Bronchial epithelial cell (primary cell): Measurements from ENCODE around the gene MYRIP. TPM values are rescaled to one million over a fixed set of nuclear protein-coding genes. Genes with fewer than 3 reads are reported as not detected.

Source experiments
- DNase-seq: peaks from one replicate; pipeline ENCODE4 v3.0.0-alpha.2; 2010; ENCODE audit warnings: low read depth
- FAIRE-seq: peaks from 2 replicates; lab custom pipeline; 2011; peaks lifted over from hg19 to GRCh38; lab: Jason Lieb, UNC
- H3K27me3 ChIP-seq: 2 replicates; pipeline ENCODE4 v1.5.1; 2011; ENCODE audit warnings: low read length; ENCODE audit not compliant: control insufficient read depth, insufficient read depth
- H3K36me3 ChIP-seq: 2 replicates; pipeline ENCODE4 v1.5.1; 2011; ENCODE audit warnings: low read length; ENCODE audit not compliant: control insufficient read depth, insufficient read depth
- H3K4me3 ChIP-seq: 2 replicates; pipeline ENCODE4 v1.5.1; 2011; ENCODE audit warnings: mild to moderate bottlenecking, low read depth, low read length, control low read depth
- CTCF ChIP-seq: IDR thresholded peaks from 2 replicates; pipeline ENCODE4 v1.5.1; 2011; ENCODE audit warnings: mild to moderate bottlenecking, moderate library complexity, low read length, control low read depth, inconsistent platforms; ENCODE audit not compliant: insufficient read depth, severe bottlenecking
- total RNA-seq: library from RNA; depleted of rRNA; stranded (reverse); fragments of >200 nt; gene quantifications from 2 replicates; pipeline ENCODE4 v1.2.1, GENCODE V29; 2014

MYRIP gene
- total RNA-seq, 1 donor from 2014 or later: not detected

- peak; percentile 30 for DNase-seq
- H3K36me3 ChIP-seq: no peaks in the 10 kb centered on the region
- no peak for FAIRE-seq
- no peak overlapping the region for H3K4me3 ChIP-seq
- TF ChIP-seq CTCF: no peak
- no peaks in the 10 kb centered on the region for H3K27me3 ChIP-seq
Measured at GRCh38 chr3:39910826-39911464, 101.5 kb downstream of the MYRIP start.

GRCh38 chr3:39911465-39912309, 102.3 kb downstream of the MYRIP start:
- no peak for FAIRE-seq
- peak; percentile 33 for DNase-seq
- no peaks in the 10 kb centered on the region for H3K36me3 ChIP-seq
- no peaks in the 10 kb centered on the region for H3K27me3 ChIP-seq
- no peak overlapping the region for H3K4me3 ChIP-seq
- TF ChIP-seq CTCF: peak; percentile 1

GRCh38 chr3:39915027-39915426, 105.6 kb downstream of the MYRIP start:
- FAIRE-seq: no peak
- TF ChIP-seq CTCF: no peak
- Histone ChIP-seq H3K27me3 (no peaks in the 10 kb centered on the region), H3K36me3 (no peaks in the 10 kb centered on the region), H3K4me3 (no peak overlapping the region)
- DNase-seq: no peak

GRCh38 chr3:39917065-39917773, 107.8 kb downstream of the MYRIP start:
- FAIRE-seq: no peak

GRCh38 chr3:39919281-39919680, 109.9 kb downstream of the MYRIP start:
- no peak overlapping the region for H3K4me3 ChIP-seq
- FAIRE-seq (no peak), DNase-seq (no peak)
- H3K27me3 ChIP-seq: no peaks in the 10 kb centered on the region
- TF ChIP-seq CTCF: no peak
- no peaks in the 10 kb centered on the region for H3K36me3 ChIP-seq

More at GRCh38 chr3:39917065-39917773, 107.8 kb downstream of the MYRIP start:
- no peak for TF ChIP-seq CTCF
- Histone ChIP-seq H3K36me3 (no peaks in the 10 kb centered on the region), H3K27me3 (no peaks in the 10 kb centered on the region), H3K4me3 (no peak overlapping the region)
- peak; percentile 86 for DNase-seq
